Ishikawa (cell line): ENCODE measurements around the gene LRRN3.

ENCODE experiments used
- CEBPB ChIP-seq: IDR thresholded peaks from 2 replicates; pipeline ENCODE4 v1.6.1; 2012
- CREB1 ChIP-seq: IDR thresholded peaks from 2 replicates; pipeline ENCODE4 v1.6.1; 2012; ENCODE audit warnings: low read depth
- EGR1 ChIP-seq: IDR thresholded peaks from 2 replicates; pipeline ENCODE4 v1.6.1; 2012
- EP300 ChIP-seq: IDR thresholded peaks from 2 replicates; pipeline ENCODE4 v1.6.1; 2012; ENCODE audit warnings: borderline replicate concordance
- FOXM1 ChIP-seq: IDR thresholded peaks from 2 replicates; pipeline ENCODE4 v1.6.1; 2012; ENCODE audit warnings: low read depth, borderline replicate concordance
- NFIC ChIP-seq: IDR thresholded peaks from 2 replicates; pipeline ENCODE4 v1.6.1; 2012
- RAD21 ChIP-seq: IDR thresholded peaks from 2 replicates; pipeline ENCODE4 v1.6.1; 2012; ENCODE audit warnings: low read depth
- TAF1 ChIP-seq: IDR thresholded peaks from 2 replicates; pipeline ENCODE4 v1.6.1; 2012; ENCODE audit warnings: low read depth, mild to moderate bottlenecking
- TCF12 ChIP-seq: IDR thresholded peaks from 2 replicates; pipeline ENCODE4 v1.6.1; 2012; ENCODE audit warnings: low read depth
- TEAD4 ChIP-seq: IDR thresholded peaks from 2 replicates; pipeline ENCODE4 v1.6.1; 2012
- YY1 ChIP-seq: IDR thresholded peaks from 2 replicates; pipeline ENCODE4 v1.6.1; 2012; ENCODE audit warnings: low read depth
- ZBTB7A ChIP-seq: IDR thresholded peaks from 2 replicates; pipeline ENCODE4 v1.6.1; 2012; ENCODE audit warnings: low read depth
- TF ChIP-seq, protein P1 (sequence below): IDR thresholded peaks from 2 replicates; pipeline ENCODE4 v1.6.1; 2012
- TF ChIP-seq, protein P2 (sequence below): IDR thresholded peaks from 2 replicates; pipeline ENCODE4 v1.6.1; 2012; ENCODE audit warnings: low read depth, mild to moderate bottlenecking
- TF ChIP-seq, protein P3 (sequence below): IDR thresholded peaks from 2 replicates; pipeline ENCODE4 v1.6.1; 2012

Gene LRRN3

DNA sequence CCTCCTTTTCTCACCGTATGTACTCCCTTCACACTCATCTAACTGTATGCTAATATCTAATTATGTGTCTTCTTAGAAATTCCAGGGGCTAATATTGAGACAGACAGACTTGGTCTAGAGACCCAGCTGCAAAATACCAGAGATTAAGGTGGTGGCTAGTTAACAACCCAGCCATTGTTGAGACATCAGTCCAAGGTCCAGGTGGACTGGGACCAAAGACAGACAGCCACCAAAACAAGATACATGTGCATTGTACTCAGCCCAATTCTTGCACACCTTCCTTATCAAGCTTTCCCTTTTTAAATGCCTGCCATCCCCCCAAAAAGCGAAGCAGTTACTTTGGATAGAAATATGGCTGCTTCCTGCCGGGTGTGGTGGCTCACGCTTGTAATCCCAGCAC, 43.3 kb upstream of the LRRN3 start:
- no peak for TF ChIP-seq CREB1
- TF ChIP-seq CEBPB: no peak
- TF ChIP-seq YY1: no peak
- no peak for TF ChIP-seq TAF1
- no peak for TF ChIP-seq ZBTB7A
- TF ChIP-seq TEAD4: no peak
- no peak for TF ChIP-seq FOXM1
- no peak for TF ChIP-seq RAD21
- TF ChIP-seq NFIC: no peak
- TF ChIP-seq EGR1: no peak
- TF ChIP-seq EP300: no peak
- TF ChIP-seq, protein P1, sequence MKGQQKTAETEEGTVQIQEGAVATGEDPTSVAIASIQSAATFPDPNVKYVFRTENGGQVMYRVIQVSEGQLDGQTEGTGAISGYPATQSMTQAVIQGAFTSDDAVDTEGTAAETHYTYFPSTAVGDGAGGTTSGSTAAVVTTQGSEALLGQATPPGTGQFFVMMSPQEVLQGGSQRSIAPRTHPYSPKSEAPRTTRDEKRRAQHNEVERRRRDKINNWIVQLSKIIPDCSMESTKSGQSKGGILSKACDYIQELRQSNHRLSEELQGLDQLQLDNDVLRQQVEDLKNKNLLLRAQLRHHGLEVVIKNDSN: no peak
- TF ChIP-seq, protein P2, sequence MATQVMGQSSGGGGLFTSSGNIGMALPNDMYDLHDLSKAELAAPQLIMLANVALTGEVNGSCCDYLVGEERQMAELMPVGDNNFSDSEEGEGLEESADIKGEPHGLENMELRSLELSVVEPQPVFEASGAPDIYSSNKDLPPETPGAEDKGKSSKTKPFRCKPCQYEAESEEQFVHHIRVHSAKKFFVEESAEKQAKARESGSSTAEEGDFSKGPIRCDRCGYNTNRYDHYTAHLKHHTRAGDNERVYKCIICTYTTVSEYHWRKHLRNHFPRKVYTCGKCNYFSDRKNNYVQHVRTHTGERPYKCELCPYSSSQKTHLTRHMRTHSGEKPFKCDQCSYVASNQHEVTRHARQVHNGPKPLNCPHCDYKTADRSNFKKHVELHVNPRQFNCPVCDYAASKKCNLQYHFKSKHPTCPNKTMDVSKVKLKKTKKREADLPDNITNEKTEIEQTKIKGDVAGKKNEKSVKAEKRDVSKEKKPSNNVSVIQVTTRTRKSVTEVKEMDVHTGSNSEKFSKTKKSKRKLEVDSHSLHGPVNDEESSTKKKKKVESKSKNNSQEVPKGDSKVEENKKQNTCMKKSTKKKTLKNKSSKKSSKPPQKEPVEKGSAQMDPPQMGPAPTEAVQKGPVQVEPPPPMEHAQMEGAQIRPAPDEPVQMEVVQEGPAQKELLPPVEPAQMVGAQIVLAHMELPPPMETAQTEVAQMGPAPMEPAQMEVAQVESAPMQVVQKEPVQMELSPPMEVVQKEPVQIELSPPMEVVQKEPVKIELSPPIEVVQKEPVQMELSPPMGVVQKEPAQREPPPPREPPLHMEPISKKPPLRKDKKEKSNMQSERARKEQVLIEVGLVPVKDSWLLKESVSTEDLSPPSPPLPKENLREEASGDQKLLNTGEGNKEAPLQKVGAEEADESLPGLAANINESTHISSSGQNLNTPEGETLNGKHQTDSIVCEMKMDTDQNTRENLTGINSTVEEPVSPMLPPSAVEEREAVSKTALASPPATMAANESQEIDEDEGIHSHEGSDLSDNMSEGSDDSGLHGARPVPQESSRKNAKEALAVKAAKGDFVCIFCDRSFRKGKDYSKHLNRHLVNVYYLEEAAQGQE: no peak

DNA sequence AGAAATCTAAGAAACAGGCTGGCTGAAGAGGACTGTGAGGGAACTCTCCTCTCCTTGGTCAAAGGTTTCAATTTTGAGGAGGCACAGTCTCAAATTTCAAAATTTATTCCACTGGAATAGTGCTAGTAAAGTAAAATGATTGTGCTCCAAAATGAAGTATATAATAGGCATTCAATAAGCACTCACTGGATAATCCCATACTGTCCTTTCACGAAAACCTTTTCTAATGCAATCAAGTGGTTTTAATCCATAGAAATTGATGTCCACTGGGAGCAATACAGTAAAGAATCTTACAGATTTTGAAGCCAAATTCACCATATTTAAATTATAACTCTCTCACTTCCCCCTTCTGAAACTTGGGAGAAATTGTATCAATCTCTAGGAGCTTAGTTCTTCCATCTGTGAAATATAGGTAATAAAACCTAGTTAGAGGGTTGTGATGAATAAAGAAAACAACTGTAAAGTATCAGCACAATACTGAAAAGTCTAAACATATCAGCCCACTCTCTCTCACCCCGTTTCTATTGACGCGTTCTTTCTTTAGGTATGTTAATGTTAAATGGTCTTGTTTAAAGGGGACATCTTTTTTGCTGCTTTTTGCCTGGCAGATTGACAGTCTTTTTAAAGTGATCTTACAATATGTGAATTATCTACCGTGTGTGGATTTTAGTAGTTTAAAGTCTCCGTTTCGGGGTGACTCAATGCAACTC, 40.8 kb upstream of the LRRN3 start:
- TF ChIP-seq EP300 (no peak), FOXM1 (no peak), RAD21 (no peak), EGR1 (no peak), TAF1 (no peak), CREB1 (no peak), NFIC (no peak), ZBTB7A (no peak), TEAD4 (no peak)
- TF ChIP-seq, protein P3, sequence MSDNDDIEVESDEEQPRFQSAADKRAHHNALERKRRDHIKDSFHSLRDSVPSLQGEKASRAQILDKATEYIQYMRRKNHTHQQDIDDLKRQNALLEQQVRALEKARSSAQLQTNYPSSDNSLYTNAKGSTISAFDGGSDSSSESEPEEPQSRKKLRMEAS: no peak
- TF ChIP-seq, protein P1: no peak
- TF ChIP-seq, protein P2: no peak

DNA sequence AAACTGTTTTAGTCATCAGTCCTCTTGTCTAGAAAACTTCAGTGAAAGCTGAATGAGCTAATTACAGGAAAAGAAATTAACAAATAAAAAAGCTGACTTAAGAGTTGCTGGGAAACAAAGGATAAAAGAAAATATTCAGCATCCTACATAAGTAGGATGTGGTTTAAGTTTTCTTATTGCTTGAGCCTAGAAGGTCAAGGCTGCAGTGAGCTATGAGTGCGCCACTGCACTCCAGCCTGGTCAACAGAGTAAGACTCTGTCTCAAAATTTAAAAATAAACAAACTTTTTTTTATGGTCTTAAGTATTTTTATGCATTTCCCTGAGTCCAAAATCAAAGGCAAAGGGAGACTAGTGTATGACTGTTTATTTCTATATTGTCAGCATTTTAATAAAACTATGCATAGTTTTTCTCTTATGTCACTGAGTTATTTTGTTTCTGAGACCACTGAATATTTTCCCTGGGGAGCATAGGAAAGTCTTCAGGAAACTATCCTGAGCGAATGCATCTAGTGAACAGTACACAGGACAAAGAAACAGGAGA, 40.0 kb upstream of the LRRN3 start:
- TF ChIP-seq CREB1: no peak
- TF ChIP-seq, protein P2: no peak
- no peak for TF ChIP-seq TEAD4
- no peak for TF ChIP-seq FOXM1
- TF ChIP-seq YY1: no peak
- TF ChIP-seq EGR1: no peak
- TF ChIP-seq TCF12: no peak
- no peak for TF ChIP-seq CEBPB
- TF ChIP-seq TAF1: no peak
- TF ChIP-seq RAD21: no peak

DNA sequence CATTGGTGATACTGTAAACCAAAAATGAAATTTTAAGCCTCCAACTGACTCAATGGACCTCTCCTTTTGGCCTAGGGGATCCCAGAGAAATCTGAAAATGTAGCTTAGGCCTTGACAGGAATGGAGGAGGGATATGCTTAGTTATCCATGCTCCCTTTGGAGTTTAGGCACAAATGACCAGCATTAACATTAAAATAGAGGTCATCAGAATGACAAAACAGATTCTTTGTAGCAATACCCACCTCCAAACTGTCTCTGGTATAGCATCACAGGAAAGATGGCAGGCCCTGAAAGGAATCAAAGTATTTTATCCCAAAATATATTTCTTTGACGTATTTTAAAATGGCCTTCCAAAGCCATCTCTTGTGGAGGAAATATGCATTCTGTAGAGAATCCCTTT, 39.1 kb upstream of the LRRN3 start:
- TF ChIP-seq TCF12: no peak
- no peak for TF ChIP-seq TAF1
- no peak for TF ChIP-seq ZBTB7A
- no peak for TF ChIP-seq RAD21
- TF ChIP-seq, protein P2: no peak
- TF ChIP-seq NFIC: no peak
- no peak for TF ChIP-seq CREB1
- TF ChIP-seq EP300: no peak
- no peak for TF ChIP-seq TEAD4
- no peak for TF ChIP-seq YY1
- TF ChIP-seq, protein P1: no peak
- no peak for TF ChIP-seq EGR1
- TF ChIP-seq FOXM1: no peak
- TF ChIP-seq, protein P3: no peak
- TF ChIP-seq CEBPB: no peak
